GM21367 (cell line): ENCODE measurements around the gene CNST.
"Not testable (repeated sequence)": the region's sequence is repeated elsewhere in the genome, so short reads cannot be mapped to it uniquely, and the experiment has no call there.

ENCODE experiments used
- ATAC-seq: cut with Tn5 transposase; IDR thresholded peaks from one replicate; pipeline ENCODE4 v1.9.1; 2021; ENCODE audit not compliant: unreplicated experiment

Gene CNST

GRCh38 chr1:246558041-246558440 lies 8.2 kb upstream of the CNST start:
- ATAC-seq: no peak

GRCh38 chr1:246559310-246559709 lies 6.9 kb upstream of the CNST start:
- ATAC-seq: no peak

GRCh38 chr1:246560833-246561232 lies 5.4 kb upstream of the CNST start:
- ATAC-seq: not testable (repeated sequence)

- no peak for ATAC-seq
Measured at GRCh38 chr1:246564839-246565750, 1.2 kb upstream of the CNST start.

- ATAC-seq: no peak
Measured at GRCh38 chr1:246565751-246566127, 517 bp upstream of the CNST start.

GRCh38 chr1:246566813-246567645 lies 773 bp downstream of the CNST start:
- ATAC-seq: peak; percentile 13

GRCh38 chr1:246567646-246568235 lies 1.5 kb downstream of the CNST start:
- ATAC-seq: no peak

GRCh38 chr1:246569248-246570238 lies 3.3 kb downstream of the CNST start:
- ATAC-seq: no peak

GRCh38 chr1:246571309-246571708 lies 5.1 kb downstream of the CNST start:
- not testable (repeated sequence) for ATAC-seq

GRCh38 chr1:246571953-246572352 lies 5.7 kb downstream of the CNST start:
- ATAC-seq: no peak

GRCh38 chr1:246572785-246573184 lies 6.5 kb downstream of the CNST start:
- no peak for ATAC-seq

GRCh38 chr1:246573491-246573890 lies 7.2 kb downstream of the CNST start:
- no peak for ATAC-seq

GRCh38 chr1:246576709-246577032 lies 10.4 kb downstream of the CNST start:
- ATAC-seq: no peak

- no peak for ATAC-seq
Measured at GRCh38 chr1:246577082-246577719, 10.9 kb downstream of the CNST start.

- ATAC-seq: no peak
Measured at GRCh38 chr1:246577720-246578106, 11.5 kb downstream of the CNST start.

- ATAC-seq: peak; percentile 69
Measured at GRCh38 chr1:246579818-246580217, 13.6 kb downstream of the CNST start.

GRCh38 chr1:246580497-246581370 lies 14.5 kb downstream of the CNST start:
- no peak for ATAC-seq

- ATAC-seq: no peak
Measured at GRCh38 chr1:246582301-246583055, 16.2 kb downstream of the CNST start.
